Measurements from ENCODE around the gene ITCH.
"Not testable (repeated sequence)": the region's sequence is repeated elsewhere in the genome, so short reads cannot be mapped to it uniquely, and the experiment has no call there.

The ITCH gene

GRCh38 chr20:34382877-34383455 is 19.9 kb downstream of the ITCH start:
- H3K27ac ChIP-seq (ENCODE audit: low read depth, low read length); H3K36me3 ChIP-seq (ENCODE audit: insufficient read depth, low read length); H3K27me3 ChIP-seq (ENCODE audit: insufficient read depth, low read length); H3K4me3 ChIP-seq (ENCODE audit: low read depth, low read length); H2AFZ ChIP-seq (ENCODE audit: low read length, unreplicated experiment): not testable (repeated sequence)
- H3K4me1 ChIP-seq (ENCODE audit: control insufficient read depth, insufficient read depth, low read length, unreplicated experiment): peaks cover 17% of the 10 kb centered on the region
- H3K79me2 ChIP-seq (ENCODE audit: control insufficient read depth, insufficient read depth, low read length, unreplicated experiment): peaks cover 76% of the 10 kb centered on the region

GRCh38 chr20:34385464-34385863 is 22.4 kb downstream of the ITCH start:
- peaks cover 42% of the 10 kb centered on the region for H3K4me1 ChIP-seq (ENCODE audit: control insufficient read depth, insufficient read depth, low read length, unreplicated experiment)
- peaks cover 8% of the 10 kb centered on the region; the same call in 1 of the 2 replicates for H3K36me3 ChIP-seq (ENCODE audit: insufficient read depth, low read length)
- no peak overlapping the region for H3K4me3 ChIP-seq (ENCODE audit: low read depth, low read length)
- H3K27ac ChIP-seq (ENCODE audit: low read depth, low read length): no peak overlapping the region
- no peaks in the 10 kb centered on the region for H3K27me3 ChIP-seq (ENCODE audit: insufficient read depth, low read length)
- peaks cover 76% of the 10 kb centered on the region for H3K79me2 ChIP-seq (ENCODE audit: control insufficient read depth, insufficient read depth, low read length, unreplicated experiment)
- no peak overlapping the region for H2AFZ ChIP-seq (ENCODE audit: low read length, unreplicated experiment)

- Histone ChIP-seq H3K27ac (ENCODE audit: low read depth, low read length) (no peak overlapping the region), H3K4me3 (ENCODE audit: low read depth, low read length) (no peak overlapping the region), H3K36me3 (ENCODE audit: insufficient read depth, low read length) (peaks cover 5% of the 10 kb centered on the region; the same call in 1 of the 2 replicates), H2AFZ (ENCODE audit: low read length, unreplicated experiment) (no peak overlapping the region), H3K4me1 (ENCODE audit: control insufficient read depth, insufficient read depth, low read length, unreplicated experiment) (peaks cover 49% of the 10 kb centered on the region), H3K27me3 (ENCODE audit: insufficient read depth, low read length) (no peaks in the 10 kb centered on the region), H3K79me2 (ENCODE audit: control insufficient read depth, insufficient read depth, low read length, unreplicated experiment) (peaks cover 73% of the 10 kb centered on the region)
Measured at GRCh38 chr20:34388000-34388399, 24.9 kb downstream of the ITCH start.

- Histone ChIP-seq H3K36me3 (ENCODE audit: insufficient read depth, low read length) (peaks cover 5% of the 10 kb centered on the region; the same call in 1 of the 2 replicates), H3K27ac (ENCODE audit: low read depth, low read length) (no peak overlapping the region), H3K4me1 (ENCODE audit: control insufficient read depth, insufficient read depth, low read length, unreplicated experiment) (peaks cover 49% of the 10 kb centered on the region), H3K79me2 (ENCODE audit: control insufficient read depth, insufficient read depth, low read length, unreplicated experiment) (peaks cover 77% of the 10 kb centered on the region), H2AFZ (ENCODE audit: low read length, unreplicated experiment) (no peak overlapping the region), H3K4me3 (ENCODE audit: low read depth, low read length) (no peak overlapping the region), H3K27me3 (ENCODE audit: insufficient read depth, low read length) (no peaks in the 10 kb centered on the region)
Measured at GRCh38 chr20:34388678-34389077, 25.6 kb downstream of the ITCH start.

- no peaks in the 10 kb centered on the region for H3K27me3 ChIP-seq (ENCODE audit: insufficient read depth, low read length)
- H3K79me2 ChIP-seq (ENCODE audit: control insufficient read depth, insufficient read depth, low read length, unreplicated experiment): peaks cover 80% of the 10 kb centered on the region
- no peak overlapping the region for H2AFZ ChIP-seq (ENCODE audit: low read length, unreplicated experiment)
- H3K4me1 ChIP-seq (ENCODE audit: control insufficient read depth, insufficient read depth, low read length, unreplicated experiment): peaks cover 49% of the 10 kb centered on the region
- peak overlapping the region; percentile 37 for H3K27ac ChIP-seq (ENCODE audit: low read depth, low read length)
- no peak overlapping the region for H3K4me3 ChIP-seq (ENCODE audit: low read depth, low read length)
- H3K36me3 ChIP-seq (ENCODE audit: insufficient read depth, low read length): peaks cover 7% of the 10 kb centered on the region
Measured at GRCh38 chr20:34389206-34389953, 26.3 kb downstream of the ITCH start.

GRCh38 chr20:34389954-34390555 is 27.0 kb downstream of the ITCH start:
- H3K79me2 ChIP-seq (ENCODE audit: control insufficient read depth, insufficient read depth, low read length, unreplicated experiment): peaks cover 78% of the 10 kb centered on the region
- peak overlapping the region; percentile 44; the same call in 1 of the 2 replicates for H3K27ac ChIP-seq (ENCODE audit: low read depth, low read length)
- peaks cover 9% of the 10 kb centered on the region for H3K36me3 ChIP-seq (ENCODE audit: insufficient read depth, low read length)
- no peak overlapping the region for H2AFZ ChIP-seq (ENCODE audit: low read length, unreplicated experiment)
- H3K4me3 ChIP-seq (ENCODE audit: low read depth, low read length): no peak overlapping the region
- no peaks in the 10 kb centered on the region for H3K27me3 ChIP-seq (ENCODE audit: insufficient read depth, low read length)
- peaks cover 49% of the 10 kb centered on the region for H3K4me1 ChIP-seq (ENCODE audit: control insufficient read depth, insufficient read depth, low read length, unreplicated experiment)

- peaks cover 15% of the 10 kb centered on the region for H3K4me1 ChIP-seq (ENCODE audit: control insufficient read depth, insufficient read depth, low read length, unreplicated experiment)
- no peak overlapping the region for H3K4me3 ChIP-seq (ENCODE audit: low read depth, low read length)
- H3K27ac ChIP-seq (ENCODE audit: low read depth, low read length): no peak overlapping the region
- peaks cover 58% of the 10 kb centered on the region for H3K79me2 ChIP-seq (ENCODE audit: control insufficient read depth, insufficient read depth, low read length, unreplicated experiment)
- no peak overlapping the region for H2AFZ ChIP-seq (ENCODE audit: low read length, unreplicated experiment)
- peaks cover 6% of the 10 kb centered on the region; the same call in 1 of the 2 replicates for H3K36me3 ChIP-seq (ENCODE audit: insufficient read depth, low read length)
- H3K27me3 ChIP-seq (ENCODE audit: insufficient read depth, low read length): no peaks in the 10 kb centered on the region
Measured at GRCh38 chr20:34396408-34396807, 33.3 kb downstream of the ITCH start.

GRCh38 chr20:34397096-34397495 is 34.0 kb downstream of the ITCH start:
- Histone ChIP-seq H3K27ac (ENCODE audit: low read depth, low read length) (no peak overlapping the region), H2AFZ (ENCODE audit: low read length, unreplicated experiment) (no peak overlapping the region), H3K4me3 (ENCODE audit: low read depth, low read length) (no peak overlapping the region), H3K4me1 (ENCODE audit: control insufficient read depth, insufficient read depth, low read length, unreplicated experiment) (peaks cover 21% of the 10 kb centered on the region), H3K36me3 (ENCODE audit: insufficient read depth, low read length) (peaks cover 6% of the 10 kb centered on the region; the same call in 1 of the 2 replicates), H3K27me3 (ENCODE audit: insufficient read depth, low read length) (no peaks in the 10 kb centered on the region), H3K79me2 (ENCODE audit: control insufficient read depth, insufficient read depth, low read length, unreplicated experiment) (peaks cover 62% of the 10 kb centered on the region)

GRCh38 chr20:34400776-34401175 is 37.7 kb downstream of the ITCH start:
- Histone ChIP-seq H3K4me1 (ENCODE audit: control insufficient read depth, insufficient read depth, low read length, unreplicated experiment) (peaks cover 34% of the 10 kb centered on the region), H3K4me3 (ENCODE audit: low read depth, low read length) (peak overlapping the region; percentile 43; the same call in 1 of the 2 replicates)
- not testable (repeated sequence) for H3K36me3 ChIP-seq (ENCODE audit: insufficient read depth, low read length)

GRCh38 chr20:34401741-34402455 is 38.8 kb downstream of the ITCH start:
- Histone ChIP-seq H2AFZ (ENCODE audit: low read length, unreplicated experiment) (no peak overlapping the region), H3K36me3 (ENCODE audit: insufficient read depth, low read length) (peaks cover 2% of the 10 kb centered on the region; the same call in 1 of the 2 replicates), H3K27ac (ENCODE audit: low read depth, low read length) (peak overlapping the region; percentile 81; the same call in 1 of the 2 replicates), H3K79me2 (ENCODE audit: control insufficient read depth, insufficient read depth, low read length, unreplicated experiment) (peaks cover 63% of the 10 kb centered on the region), H3K27me3 (ENCODE audit: insufficient read depth, low read length) (no peaks in the 10 kb centered on the region), H3K4me3 (ENCODE audit: low read depth, low read length) (no peak overlapping the region), H3K4me1 (ENCODE audit: control insufficient read depth, insufficient read depth, low read length, unreplicated experiment) (peaks cover 34% of the 10 kb centered on the region)

More at GRCh38 chr20:34400776-34401175, 37.7 kb downstream of the ITCH start:
- H3K79me2 ChIP-seq (ENCODE audit: control insufficient read depth, insufficient read depth, low read length, unreplicated experiment): peaks cover 64% of the 10 kb centered on the region
- not testable (repeated sequence) for H3K27me3 ChIP-seq (ENCODE audit: insufficient read depth, low read length); H2AFZ ChIP-seq (ENCODE audit: low read length, unreplicated experiment)
- peak overlapping the region; percentile 81 for H3K27ac ChIP-seq (ENCODE audit: low read depth, low read length)
